ENCODE data around the gene GTF3C5.

Gene GTF3C5

GRCh38 chr9:133002147-133003070 is 28.4 kb upstream of the GTF3C5 start:
- H3K4me3 ChIP-seq (ENCODE audit: low read depth, low read length): no peak overlapping the region
- TF ChIP-seq CTCF (IDR thresholded peaks at IDR 0.05; ENCODE audit: insufficient read depth, low read length, missing control alignments): no peak
- DNase-seq (ENCODE audit: low read depth, low spot score): no peak
- POLR2A ChIA-PET: no interaction called here
- CTCF ChIA-PET: interaction anchor here (0.6 to 6.5 kb wide), 3 partner anchors 11 to 19 kb away, joined by 3 to 48 read pairs (median 3); no protein-coding TSS in a partner anchor

- POLR2A ChIA-PET: no interaction called here
- TF ChIP-seq CTCF (IDR thresholded peaks at IDR 0.05; ENCODE audit: insufficient read depth, low read length, missing control alignments): no peak
- CTCF ChIA-PET: interaction anchor here (6.5 kb wide), 1 partner anchor 19 kb away, joined by 48 read pairs; no protein-coding TSS in a partner anchor
- H3K4me3 ChIP-seq (ENCODE audit: low read depth, low read length): no peak overlapping the region
- DNase-seq (ENCODE audit: low read depth, low spot score): no peak
Observed at GRCh38 chr9:133003071-133003461, 27.7 kb upstream of the GTF3C5 start.

- no peak for TF ChIP-seq CTCF (IDR thresholded peaks at IDR 0.05; ENCODE audit: insufficient read depth, low read length, missing control alignments)
- DNase-seq (ENCODE audit: low read depth, low spot score): no peak
- ChIA-PET CTCF (interaction anchor here (6.5 kb wide), 1 partner anchor 18 kb away, joined by 48 read pairs; no protein-coding TSS in a partner anchor), POLR2A (no interaction called here)
- H3K4me3 ChIP-seq (ENCODE audit: low read depth, low read length): no peak overlapping the region
Observed at GRCh38 chr9:133003671-133004090, 27.1 kb upstream of the GTF3C5 start.

- CTCF ChIA-PET: interaction anchor here (1.0 to 6.5 kb wide), 2 partner anchors 18 to 32 kb away, joined by 3 to 48 read pairs; no protein-coding TSS in a partner anchor
- DNase-seq (ENCODE audit: low read depth, low spot score): no peak
- POLR2A ChIA-PET: no interaction called here
- no peak overlapping the region for H3K4me3 ChIP-seq (ENCODE audit: low read depth, low read length)
- no peak for TF ChIP-seq CTCF (IDR thresholded peaks at IDR 0.05; ENCODE audit: insufficient read depth, low read length, missing control alignments)
Observed at GRCh38 chr9:133004091-133004998, 26.5 kb upstream of the GTF3C5 start.

- DNase-seq (ENCODE audit: low read depth, low spot score): no peak
- POLR2A ChIA-PET: no interaction called here
- H3K4me3 ChIP-seq (ENCODE audit: low read depth, low read length): no peak overlapping the region
- CTCF ChIA-PET: interaction anchor here (1.0 to 6.5 kb wide), 3 partner anchors 17 to 33 kb away, joined by 3 to 48 read pairs (median 3); no protein-coding TSS in a partner anchor
- TF ChIP-seq CTCF (IDR thresholded peaks at IDR 0.05; ENCODE audit: insufficient read depth, low read length, missing control alignments): no peak
Observed at GRCh38 chr9:133004999-133005760, 25.6 kb upstream of the GTF3C5 start.

Measured in AG04449 (cell line).